Osteocyte (in vitro differentiated cells): Measurements from ENCODE around the gene PRDM16. TPM values are rescaled to one million over a fixed set of nuclear protein-coding genes. Genes with fewer than 3 reads are reported as not detected.

ENCODE experiments used
- DNase-seq: peaks from one replicate; pipeline ENCODE4 v3.0.0; 2021; ENCODE audit warnings: mixed read lengths; ENCODE audit not compliant: unreplicated experiment; ENCODE audit errors: extremely low spot score
- H3K27ac Mint-ChIP-seq: one replicate; pipeline ENCODE4 v1.8.0; 2021; ENCODE audit warnings: mild to moderate bottlenecking, mixed read lengths; ENCODE audit not compliant: unreplicated experiment
- H3K27me3 Mint-ChIP-seq: one replicate; pipeline ENCODE4 v1.8.0; 2021; ENCODE audit warnings: mixed read lengths; ENCODE audit not compliant: unreplicated experiment
- H3K36me3 Mint-ChIP-seq: one replicate; pipeline ENCODE4 v1.8.0; 2021; ENCODE audit warnings: mixed read lengths; ENCODE audit not compliant: unreplicated experiment
- H3K4me1 Mint-ChIP-seq: one replicate; pipeline ENCODE4 v1.8.0; 2021; ENCODE audit warnings: mixed read lengths; ENCODE audit not compliant: unreplicated experiment
- H3K4me3 Mint-ChIP-seq: one replicate; pipeline ENCODE4 v1.8.0; 2021; ENCODE audit warnings: mild to moderate bottlenecking, moderate library complexity, mixed read lengths; ENCODE audit not compliant: unreplicated experiment
- H3K9me3 Mint-ChIP-seq: one replicate; pipeline ENCODE4 v1.8.0; 2021; ENCODE audit warnings: mixed read lengths; ENCODE audit not compliant: unreplicated experiment
- total RNA-seq: library from RNA; stranded (reverse); gene quantifications from 2 replicates; pipeline ENCODE4 v1.2.1, GENCODE V29; 2021
- TF ChIP-seq, protein P1 (sequence below): fragments of 200-600 bp; sonication (generic); IDR thresholded peaks from 2 replicates; pipeline ENCODE4 v1.5.0; 2021; ENCODE audit warnings: antibody characterized with exemption, mild to moderate bottlenecking, moderate library complexity

The PRDM16 gene
- total RNA-seq, 1 donor from 2014 or later, result 7.1 TPM

DNA sequence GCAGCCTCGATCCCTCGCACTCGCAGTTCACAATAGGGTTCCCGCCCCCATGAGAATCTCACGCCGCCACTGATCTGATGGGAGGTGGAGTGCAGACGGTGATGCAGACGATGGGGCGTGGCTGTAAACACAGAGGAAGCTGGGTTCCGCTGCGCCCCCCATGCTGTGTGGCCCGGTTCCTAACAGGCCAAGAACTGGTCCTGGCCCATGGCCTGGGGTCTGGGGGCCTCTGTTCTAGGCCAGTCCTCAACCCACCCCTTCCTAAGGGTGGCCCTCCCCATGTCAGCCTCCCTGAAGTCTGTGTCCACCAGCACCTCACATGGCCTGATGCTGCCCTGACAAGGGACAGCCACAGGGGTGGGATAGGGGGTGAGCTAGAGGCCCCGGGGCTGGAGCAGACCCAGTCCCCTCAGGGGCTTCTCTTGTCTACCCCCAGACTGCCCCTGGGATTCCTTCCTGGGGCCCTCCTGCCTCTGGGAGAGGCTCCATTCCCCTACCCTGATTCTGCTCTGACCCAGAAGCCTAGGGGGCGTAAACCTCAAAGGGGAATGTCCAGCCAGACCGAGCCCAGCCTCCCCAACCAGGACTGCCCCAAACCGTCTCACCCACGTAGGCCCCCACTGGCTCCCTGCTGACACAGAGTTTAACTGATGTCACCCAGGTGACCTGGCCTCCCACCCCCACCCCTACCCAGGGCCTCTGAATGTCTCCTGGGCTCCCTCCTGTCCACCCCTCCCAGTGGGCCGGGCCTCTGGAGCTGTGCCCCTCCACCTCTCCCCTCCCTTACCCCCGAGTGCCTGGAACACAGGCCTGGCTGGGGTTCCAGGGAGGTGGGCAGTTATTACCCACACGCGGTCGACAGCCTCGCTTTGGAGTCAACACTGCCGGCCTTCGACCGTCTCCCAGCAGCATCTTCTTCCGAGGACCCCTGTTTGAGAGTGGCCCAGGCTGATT, 370.6 kb downstream of the PRDM16 start:
- no peak overlapping the region for H3K4me3 Mint-ChIP-seq
- H3K9me3 Mint-ChIP-seq, result peaks cover 3% of the 10 kb centered on the region
- H3K36me3 Mint-ChIP-seq, result no peaks in the 10 kb centered on the region
- H3K27ac Mint-ChIP-seq, result no peak overlapping the region
- H3K27me3 Mint-ChIP-seq, result peaks cover 23% of the 10 kb centered on the region
- TF ChIP-seq, protein P1, sequence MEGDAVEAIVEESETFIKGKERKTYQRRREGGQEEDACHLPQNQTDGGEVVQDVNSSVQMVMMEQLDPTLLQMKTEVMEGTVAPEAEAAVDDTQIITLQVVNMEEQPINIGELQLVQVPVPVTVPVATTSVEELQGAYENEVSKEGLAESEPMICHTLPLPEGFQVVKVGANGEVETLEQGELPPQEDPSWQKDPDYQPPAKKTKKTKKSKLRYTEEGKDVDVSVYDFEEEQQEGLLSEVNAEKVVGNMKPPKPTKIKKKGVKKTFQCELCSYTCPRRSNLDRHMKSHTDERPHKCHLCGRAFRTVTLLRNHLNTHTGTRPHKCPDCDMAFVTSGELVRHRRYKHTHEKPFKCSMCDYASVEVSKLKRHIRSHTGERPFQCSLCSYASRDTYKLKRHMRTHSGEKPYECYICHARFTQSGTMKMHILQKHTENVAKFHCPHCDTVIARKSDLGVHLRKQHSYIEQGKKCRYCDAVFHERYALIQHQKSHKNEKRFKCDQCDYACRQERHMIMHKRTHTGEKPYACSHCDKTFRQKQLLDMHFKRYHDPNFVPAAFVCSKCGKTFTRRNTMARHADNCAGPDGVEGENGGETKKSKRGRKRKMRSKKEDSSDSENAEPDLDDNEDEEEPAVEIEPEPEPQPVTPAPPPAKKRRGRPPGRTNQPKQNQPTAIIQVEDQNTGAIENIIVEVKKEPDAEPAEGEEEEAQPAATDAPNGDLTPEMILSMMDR, result no peak
- no peaks in the 10 kb centered on the region for H3K4me1 Mint-ChIP-seq
- no peak for DNase-seq

GRCh38 chr1:3440300-3440681, 371.3 kb downstream of the PRDM16 start:
- DNase-seq, result no peak
- H3K27ac Mint-ChIP-seq, result no peak overlapping the region
- TF ChIP-seq, protein P1, result no peak
- H3K27me3 Mint-ChIP-seq, result peaks cover 23% of the 10 kb centered on the region
- H3K4me3 Mint-ChIP-seq, result no peak overlapping the region
- H3K4me1 Mint-ChIP-seq, result no peaks in the 10 kb centered on the region
- H3K36me3 Mint-ChIP-seq, result no peaks in the 10 kb centered on the region
- H3K9me3 Mint-ChIP-seq, result peaks cover 3% of the 10 kb centered on the region

GRCh38 chr1:3440711-3441409, 371.9 kb downstream of the PRDM16 start:
- TF ChIP-seq, protein P1, result no peak
- H3K4me1 Mint-ChIP-seq, result no peaks in the 10 kb centered on the region
- no peaks in the 10 kb centered on the region for H3K36me3 Mint-ChIP-seq
- no peak overlapping the region for H3K27ac Mint-ChIP-seq
- no peak overlapping the region for H3K4me3 Mint-ChIP-seq
- H3K27me3 Mint-ChIP-seq, result peaks cover 23% of the 10 kb centered on the region
- DNase-seq, result no peak
- H3K9me3 Mint-ChIP-seq, result peaks cover 3% of the 10 kb centered on the region

- DNase-seq, result no peak
- no peak overlapping the region for H3K4me3 Mint-ChIP-seq
- H3K27ac Mint-ChIP-seq, result no peak overlapping the region
- H3K27me3 Mint-ChIP-seq, result peaks cover 23% of the 10 kb centered on the region
- no peaks in the 10 kb centered on the region for H3K4me1 Mint-ChIP-seq
- H3K36me3 Mint-ChIP-seq, result no peaks in the 10 kb centered on the region
- H3K9me3 Mint-ChIP-seq, result peaks cover 3% of the 10 kb centered on the region
- TF ChIP-seq, protein P1, result no peak
Observed at GRCh38 chr1:3441410-3441847, 372.4 kb downstream of the PRDM16 start.

DNA sequence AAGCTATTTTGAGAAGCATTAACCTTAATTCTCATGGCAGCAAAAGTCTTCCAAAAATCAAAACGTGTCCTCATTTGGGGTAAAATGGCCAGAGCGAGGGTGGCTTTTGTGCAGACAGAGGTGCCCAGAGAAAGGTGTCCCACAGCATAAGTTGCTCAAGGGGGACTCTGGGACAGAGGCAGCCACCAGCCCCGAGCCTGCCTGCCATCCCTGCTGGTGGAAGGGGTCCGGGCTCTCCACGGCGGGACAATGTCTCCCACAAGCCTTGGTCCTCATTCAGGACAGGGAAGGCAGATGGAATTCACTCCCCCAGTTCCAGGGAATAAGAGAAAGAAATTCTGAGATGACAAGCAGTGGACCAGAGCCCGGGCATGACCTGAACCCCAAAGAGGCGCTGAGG, 372.9 kb downstream of the PRDM16 start:
- H3K36me3 Mint-ChIP-seq, result peaks cover 2% of the 10 kb centered on the region
- DNase-seq, result no peak
- peaks cover 4% of the 10 kb centered on the region for H3K9me3 Mint-ChIP-seq
- TF ChIP-seq, protein P1, result no peak
- no peak overlapping the region for H3K4me3 Mint-ChIP-seq
- H3K27me3 Mint-ChIP-seq, result peaks cover 23% of the 10 kb centered on the region
- no peak overlapping the region for H3K27ac Mint-ChIP-seq
- H3K4me1 Mint-ChIP-seq, result no peaks in the 10 kb centered on the region
